Kidney capillary endothelial cell (primary cell): Measurements from ENCODE around the gene CPPED1.
"Not testable (repeated sequence)": the region's sequence is repeated elsewhere in the genome, so short reads cannot be mapped to it uniquely, and the experiment has no call there.

Experiments
- DNase-seq: peaks from one replicate; pipeline ENCODE4 v3.0.0-alpha.2; 2018; ENCODE audit warnings: low spot score

The CPPED1 gene, protein sequence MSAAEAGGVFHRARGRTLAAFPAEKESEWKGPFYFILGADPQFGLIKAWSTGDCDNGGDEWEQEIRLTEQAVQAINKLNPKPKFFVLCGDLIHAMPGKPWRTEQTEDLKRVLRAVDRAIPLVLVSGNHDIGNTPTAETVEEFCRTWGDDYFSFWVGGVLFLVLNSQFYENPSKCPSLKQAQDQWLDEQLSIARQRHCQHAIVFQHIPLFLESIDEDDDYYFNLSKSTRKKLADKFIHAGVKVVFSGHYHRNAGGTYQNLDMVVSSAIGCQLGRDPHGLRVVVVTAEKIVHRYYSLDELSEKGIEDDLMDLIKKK

GRCh38 chr16:12803203-12804093, at the start of gene CPPED1:
Gene CPPED1, minus strand, starts transcription at chr16:12803887. Its CDS starts 111 bp downstream, at chr16:12803776.
- DNase-seq, result peak; percentile 85

- DNase-seq, result no peak
Measured at GRCh38 chr16:12850186-12850585, 46.5 kb upstream of the CPPED1 start.

DNA sequence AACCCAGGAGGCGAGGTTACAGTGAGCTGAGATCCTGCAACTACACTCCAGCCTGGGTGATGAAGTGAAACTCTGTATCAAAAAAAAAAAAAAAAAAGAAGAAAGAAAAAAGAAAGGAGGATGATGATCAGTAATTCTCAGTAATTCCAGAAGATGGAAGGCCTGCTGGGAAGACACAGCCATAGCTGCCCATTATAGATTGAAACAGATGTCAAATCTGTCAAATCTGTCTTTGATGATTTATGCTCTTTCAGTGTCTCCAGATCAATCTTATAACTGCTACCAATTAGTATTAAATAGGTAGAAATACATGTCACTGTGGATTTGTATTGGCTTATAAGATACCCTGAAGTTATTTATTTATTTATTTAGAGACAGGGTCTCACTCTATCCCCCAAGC, 42.9 kb upstream of the CPPED1 start:
- no peak for DNase-seq

- no peak for DNase-seq
Measured at GRCh38 chr16:12845282-12845681, 41.6 kb upstream of the CPPED1 start.

- no peak for DNase-seq
Measured at GRCh38 chr16:12837756-12838155, 34.1 kb upstream of the CPPED1 start.

GRCh38 chr16:12837291-12837690, 33.6 kb upstream of the CPPED1 start:
- no peak for DNase-seq

DNA sequence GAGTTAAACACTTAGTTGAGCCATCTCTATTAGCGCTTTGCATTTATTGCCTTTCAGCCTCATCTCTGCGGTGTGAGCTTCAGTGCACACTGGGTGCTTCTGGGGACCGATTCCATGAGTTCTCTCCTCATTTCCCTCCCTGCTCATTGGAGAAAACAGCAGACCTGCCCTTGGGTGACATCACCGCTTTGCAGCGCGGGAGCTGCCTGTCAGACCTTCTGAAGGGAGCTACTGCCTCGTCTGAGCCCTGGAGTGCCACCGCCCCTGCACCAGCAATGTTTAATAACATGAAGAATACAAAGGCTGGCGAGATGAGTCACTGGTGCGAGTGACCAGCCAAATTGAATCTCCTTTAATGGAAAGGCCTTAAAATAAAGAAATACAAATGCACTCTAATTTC, 30.2 kb upstream of the CPPED1 start:
- DNase-seq, result no peak

- no peak for DNase-seq
Measured at GRCh38 chr16:12829096-12829888, 25.6 kb upstream of the CPPED1 start.

GRCh38 chr16:12828206-12828605, 24.5 kb upstream of the CPPED1 start:
- DNase-seq, result no peak

DNA sequence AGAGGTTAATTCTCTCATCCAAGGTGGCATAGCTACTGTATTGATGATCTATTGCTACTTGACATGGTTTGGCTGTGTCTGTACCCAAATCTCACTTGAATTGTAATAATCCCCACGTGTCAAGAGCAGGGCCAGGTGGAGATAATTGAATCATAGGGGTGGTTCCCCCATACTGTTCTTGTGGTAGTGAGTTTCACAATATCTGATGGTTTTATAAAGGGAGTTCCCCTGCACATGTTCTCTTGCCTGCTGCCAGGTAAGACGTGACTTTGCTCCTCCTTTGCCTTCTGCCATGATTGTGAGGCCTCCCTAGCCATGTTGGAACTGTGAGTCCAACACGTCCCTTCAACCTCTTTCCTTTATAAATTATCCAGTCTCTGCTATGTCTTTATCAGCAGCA, 22.9 kb upstream of the CPPED1 start:
- no peak for DNase-seq

- DNase-seq, result peak; percentile 49
Measured at GRCh38 chr16:12819126-12820117, 15.7 kb upstream of the CPPED1 start.

GRCh38 chr16:12818326-12818725, 14.6 kb upstream of the CPPED1 start:
- no peak for DNase-seq

DNA sequence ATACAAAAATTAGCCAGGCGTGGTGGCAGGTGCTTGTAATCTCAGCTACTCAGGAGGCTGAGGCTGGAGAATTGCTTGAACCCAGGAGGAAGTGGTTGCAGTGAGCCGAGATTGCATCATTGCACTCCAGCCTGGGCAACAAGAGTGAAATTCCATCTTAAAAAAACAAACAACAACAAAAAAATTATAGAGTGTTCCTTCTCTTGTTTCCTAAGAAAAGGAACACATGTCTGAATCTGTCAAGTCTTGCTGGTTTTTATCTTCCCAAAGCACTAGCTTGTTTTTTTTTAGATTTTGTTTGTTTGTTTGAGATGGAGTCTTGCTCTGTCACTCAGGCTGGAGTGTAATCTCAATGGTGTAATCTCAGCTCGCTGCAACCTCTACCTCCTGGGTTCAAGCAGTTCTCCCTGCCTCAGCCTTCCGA, 13.1 kb upstream of the CPPED1 start:
- DNase-seq, result not testable (repeated sequence)

DNA sequence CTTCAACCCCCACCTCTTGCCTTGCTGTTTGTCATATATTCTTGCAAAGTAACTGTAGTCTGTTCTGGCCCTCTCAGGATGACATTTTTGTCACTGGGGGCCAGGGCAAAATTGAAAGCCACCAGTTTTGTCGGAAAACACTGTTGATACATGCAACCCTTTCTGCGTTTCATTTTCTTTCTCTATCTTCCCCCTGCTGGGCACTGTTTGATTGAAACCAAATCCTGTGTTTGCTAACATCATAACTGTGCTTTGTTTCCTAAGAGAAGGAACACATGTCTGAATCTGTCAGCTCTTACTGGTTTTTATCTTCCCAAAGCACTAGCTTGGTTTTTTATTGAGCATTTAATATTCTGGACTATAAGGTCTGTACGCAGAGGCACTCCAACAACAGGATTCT, 11.7 kb upstream of the CPPED1 start:
- no peak for DNase-seq

GRCh38 chr16:12813734-12814133, 10.0 kb upstream of the CPPED1 start:
- DNase-seq, result not testable (repeated sequence)

DNA sequence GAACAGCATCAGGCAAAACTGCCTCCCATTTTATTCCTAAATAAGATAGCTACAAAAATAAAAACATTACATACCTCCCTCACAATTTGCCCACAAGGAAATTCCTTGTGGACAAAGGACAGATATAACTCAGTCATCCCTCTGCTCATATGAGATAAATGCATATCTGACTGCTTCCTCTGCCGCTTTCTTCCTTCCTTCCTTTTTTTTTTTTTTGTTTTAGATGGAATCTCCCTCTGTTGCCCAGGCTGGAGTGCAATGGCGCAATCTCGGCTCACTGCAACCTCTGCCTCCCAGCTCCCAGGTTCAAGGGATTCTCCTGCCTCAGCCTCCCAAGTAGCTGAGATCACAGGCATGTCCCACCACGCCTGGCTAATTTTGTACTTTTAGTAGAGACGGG, 9.6 kb upstream of the CPPED1 start:
- not testable (repeated sequence) for DNase-seq

DNA sequence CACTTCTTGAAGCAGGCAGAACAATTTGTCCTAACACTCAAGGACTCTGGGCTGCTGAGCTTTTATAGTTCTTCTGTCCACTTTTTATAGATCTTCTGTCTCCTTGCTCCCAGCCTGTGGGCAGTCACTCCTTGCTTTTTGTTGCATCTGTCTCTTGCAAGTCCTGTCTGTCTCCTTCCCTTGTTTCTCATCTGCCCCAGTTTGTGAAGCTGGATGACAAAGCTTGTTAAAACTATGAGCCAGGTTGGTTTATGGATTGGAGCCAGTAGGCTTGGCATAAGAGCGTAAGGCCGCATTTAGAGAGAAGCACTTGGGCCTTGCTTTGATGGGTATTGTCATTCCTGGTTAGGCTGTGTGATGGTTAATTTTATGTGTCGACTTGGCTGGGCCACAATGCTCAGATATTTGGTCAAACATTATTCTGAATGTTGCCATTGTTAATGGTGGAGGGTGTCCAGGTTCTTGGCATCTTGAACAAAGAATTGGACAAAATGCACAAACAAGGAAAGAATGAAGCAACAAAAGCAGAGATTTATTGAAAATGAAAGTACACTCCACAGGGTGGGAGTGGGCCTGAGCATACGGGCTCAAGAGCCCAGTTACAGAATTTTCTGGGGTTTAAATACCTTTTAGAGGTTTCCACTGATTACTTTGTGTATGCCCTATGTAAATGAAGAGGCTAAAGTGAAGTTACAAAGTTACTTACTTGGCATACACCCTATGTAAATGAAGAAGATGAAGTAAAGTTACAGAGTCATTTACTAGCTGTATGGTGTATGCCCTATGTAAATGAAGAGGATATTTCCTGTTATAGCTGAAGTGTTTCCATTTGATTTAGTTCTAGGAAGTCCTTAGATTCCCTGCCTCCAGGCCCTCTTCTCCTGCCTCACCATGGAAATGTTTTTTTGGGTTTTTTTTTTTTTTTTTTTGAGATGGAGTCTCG, 8.0 kb upstream of the CPPED1 start:
- no peak for DNase-seq

DNA sequence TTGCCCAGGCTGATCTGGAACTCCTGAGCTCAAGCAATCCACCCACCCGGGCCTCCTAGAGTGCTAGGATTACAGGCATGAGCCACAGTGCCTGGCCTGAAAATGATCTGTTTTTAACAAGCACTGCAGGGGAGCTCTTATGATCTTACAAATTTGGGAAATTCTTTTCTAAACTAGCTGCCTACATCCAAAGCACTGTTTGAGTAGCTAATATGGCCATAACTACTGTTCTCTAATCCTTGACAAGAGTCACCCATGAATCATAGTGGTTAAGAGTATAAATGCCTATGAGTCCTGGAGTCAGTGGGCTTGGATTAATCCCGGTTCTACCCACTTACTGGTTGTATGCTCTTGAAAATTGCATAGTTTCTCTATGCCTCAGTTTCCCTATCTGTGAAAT, 1.4 kb upstream of the CPPED1 start:
- DNase-seq, result no peak

GRCh38 chr16:12804395-12804794, 708 bp upstream of the CPPED1 start:
- no peak for DNase-seq

GRCh38 chr16:12802661-12803060, 1.0 kb downstream of the CPPED1 start:
- no peak for DNase-seq
